GM18511 (cell line): Measurements from ENCODE around the gene KIAA1614.

Source experiments
- ATAC-seq: cut with Tn5 transposase; IDR thresholded peaks from one replicate; pipeline ENCODE4 v1.9.1; 2021; ENCODE audit warnings: mild to moderate bottlenecking, moderate library complexity; ENCODE audit not compliant: unreplicated experiment

Gene KIAA1614

DNA sequence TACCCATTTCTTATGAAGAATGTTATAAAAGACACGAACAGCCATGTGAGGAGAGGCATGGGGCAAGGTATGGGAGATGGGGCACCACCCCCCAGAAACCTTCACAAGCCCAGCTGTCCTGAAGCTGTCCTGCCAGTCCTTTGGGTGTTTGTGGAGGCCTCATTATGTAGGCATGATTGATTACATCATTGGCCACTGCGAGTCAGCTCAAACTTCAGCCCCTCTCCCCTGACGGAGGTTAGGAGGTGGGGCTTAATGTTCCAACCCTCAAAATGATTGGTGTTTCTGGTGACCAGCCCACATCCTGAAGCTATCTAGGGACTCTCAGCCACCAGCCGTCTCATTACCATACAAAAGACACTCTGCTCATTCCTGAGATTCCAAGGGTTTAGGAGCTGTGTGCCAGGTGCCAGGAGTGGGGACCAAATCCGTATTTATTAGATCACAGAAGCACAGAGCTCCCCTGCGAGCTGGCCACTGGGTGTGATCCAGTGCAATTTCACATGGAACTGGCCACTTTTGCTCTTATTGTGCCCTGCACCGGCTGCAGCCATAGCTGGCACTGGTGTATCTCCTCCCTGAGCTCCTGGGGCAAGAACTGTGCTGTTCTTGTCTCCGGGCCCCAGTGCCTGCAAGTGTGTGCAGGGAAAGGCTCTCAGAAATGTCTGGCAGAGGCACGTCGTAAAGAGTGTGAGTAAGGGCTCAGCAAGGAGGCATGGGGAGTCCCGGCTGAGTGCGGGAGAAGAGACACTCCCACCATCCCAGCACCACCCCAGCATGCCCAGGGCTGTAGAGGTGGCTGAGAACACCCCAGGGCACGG, 10.5 kb downstream of the KIAA1614 start:
- ATAC-seq = no peak

DNA sequence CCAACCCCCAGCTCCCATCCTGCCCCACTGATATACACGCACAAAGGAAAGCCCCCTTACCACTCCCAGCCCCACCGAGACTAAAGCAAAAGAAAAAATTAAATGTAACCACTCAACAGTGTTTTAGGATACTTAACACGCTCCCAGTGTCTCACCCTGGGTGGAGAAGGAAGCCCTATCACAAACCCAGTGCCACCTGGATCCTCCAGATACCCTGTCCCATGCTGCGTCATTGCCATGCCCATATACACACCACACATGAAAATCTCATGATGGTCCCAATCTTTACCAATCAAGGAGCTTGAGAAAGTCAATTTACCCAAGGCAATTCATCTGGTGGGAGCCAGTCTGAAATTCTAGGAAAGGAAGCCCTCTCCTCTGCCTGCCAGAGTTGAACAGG, 11.2 kb downstream of the KIAA1614 start:
- no peak for ATAC-seq

GRCh38 chr1:180924939-180925338, 12.2 kb downstream of the KIAA1614 start:
- no peak for ATAC-seq

DNA sequence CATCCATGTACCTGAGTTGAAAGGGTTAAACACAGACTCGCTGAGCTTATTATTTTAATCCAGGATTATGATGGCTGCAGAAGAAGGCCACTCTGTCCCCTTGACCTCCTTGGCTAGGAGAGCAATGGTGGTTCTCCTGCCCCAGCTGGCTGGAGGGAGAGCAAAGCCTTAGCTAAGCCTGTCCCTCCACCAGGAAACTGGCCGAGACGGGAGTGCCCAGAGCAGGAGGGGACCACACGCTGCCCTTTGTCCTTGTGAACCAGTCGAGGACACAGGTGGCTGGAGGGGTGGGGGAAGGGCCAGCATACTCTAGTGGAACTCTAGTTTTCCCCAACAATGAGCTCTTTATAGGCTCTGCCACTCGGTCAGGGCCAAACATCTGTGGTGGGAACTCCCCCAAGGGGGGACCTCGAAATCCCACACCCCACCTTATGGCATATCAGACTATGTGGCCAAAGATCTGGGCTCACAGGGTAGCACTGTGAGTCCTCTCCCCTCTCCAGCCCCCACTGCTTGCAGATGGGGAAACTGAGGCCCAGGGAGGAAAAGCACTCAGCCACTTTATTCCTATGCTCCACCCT, 12.9 kb downstream of the KIAA1614 start:
- no peak for ATAC-seq

- ATAC-seq = peak; percentile 69
Measured at GRCh38 chr1:180926164-180926981, 13.7 kb downstream of the KIAA1614 start.

- no peak for ATAC-seq
Measured at GRCh38 chr1:180927348-180927747, 14.7 kb downstream of the KIAA1614 start.

DNA sequence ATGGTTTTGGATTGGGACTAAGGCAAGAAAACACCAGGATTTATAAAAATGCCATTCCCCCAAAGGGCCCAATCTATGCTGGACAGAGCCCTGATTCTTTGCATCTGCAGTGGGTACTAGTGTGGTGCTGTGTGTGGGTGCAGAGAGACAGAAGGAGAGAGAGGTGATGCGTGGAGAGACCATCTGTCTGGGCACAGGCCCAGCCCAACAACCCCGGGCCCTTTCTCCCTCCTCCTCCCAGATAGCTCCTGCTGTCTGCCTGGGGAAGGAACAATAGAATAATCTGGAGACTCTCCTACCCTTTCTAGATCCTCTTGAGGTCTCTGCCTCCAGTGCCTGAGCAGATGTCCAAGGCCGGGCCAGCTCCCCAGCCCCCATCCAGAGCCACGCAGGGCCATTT, 15.1 kb downstream of the KIAA1614 start:
- ATAC-seq = no peak

GRCh38 chr1:180928331-180929230, 15.9 kb downstream of the KIAA1614 start:
- no peak for ATAC-seq

GRCh38 chr1:180929389-180929788, 16.7 kb downstream of the KIAA1614 start:
- ATAC-seq = no peak

GRCh38 chr1:180930687-180931086, 18.0 kb downstream of the KIAA1614 start:
- ATAC-seq = no peak

DNA sequence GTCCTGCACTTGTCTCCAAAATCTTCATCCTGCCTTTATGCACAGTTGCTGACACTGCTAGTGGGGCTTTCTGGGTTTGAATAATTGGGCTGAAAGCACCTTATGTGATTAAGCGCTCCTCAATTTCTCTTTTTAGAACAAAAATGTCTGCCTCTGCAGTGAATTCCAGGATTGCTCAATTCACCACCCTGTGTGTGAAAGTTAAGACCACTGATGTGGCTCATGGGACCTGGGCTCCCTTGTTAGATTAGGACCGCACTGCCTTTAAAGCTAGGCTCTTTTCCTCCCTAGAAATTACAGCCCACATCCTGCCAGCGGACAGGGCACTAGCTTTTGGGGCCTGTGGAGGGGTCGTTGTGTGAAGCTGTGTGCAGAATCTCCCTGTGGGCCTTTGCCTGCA, 18.8 kb downstream of the KIAA1614 start:
- ATAC-seq = no peak

- ATAC-seq = no peak
Measured at GRCh38 chr1:180932378-180932777, 19.7 kb downstream of the KIAA1614 start.

DNA sequence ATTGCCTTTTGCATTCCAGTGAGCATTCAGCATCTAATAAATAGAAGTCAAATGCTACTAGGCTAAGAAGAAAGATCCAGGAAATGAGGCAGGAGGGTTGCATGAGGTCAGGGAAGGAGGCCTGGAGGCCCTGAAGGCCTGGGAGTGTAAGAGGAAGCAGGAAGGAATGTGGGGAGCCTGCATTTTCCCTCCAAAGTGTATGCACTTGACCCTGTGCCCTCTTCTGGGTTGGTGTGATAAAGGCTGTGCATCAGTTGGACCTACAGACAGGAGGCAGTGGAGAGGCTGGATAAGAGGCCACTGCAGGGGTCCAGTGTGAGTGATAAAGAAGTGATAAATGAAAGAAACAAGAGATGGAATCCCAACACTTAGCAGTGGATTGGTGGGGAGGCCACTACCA, 20.4 kb downstream of the KIAA1614 start:
- no peak for ATAC-seq

- peak; percentile 56 for ATAC-seq
Measured at GRCh38 chr1:180934563-180934962, 21.9 kb downstream of the KIAA1614 start.

- ATAC-seq = peak; percentile 69
Measured at GRCh38 chr1:180935326-180936109, 22.8 kb downstream of the KIAA1614 start.

DNA sequence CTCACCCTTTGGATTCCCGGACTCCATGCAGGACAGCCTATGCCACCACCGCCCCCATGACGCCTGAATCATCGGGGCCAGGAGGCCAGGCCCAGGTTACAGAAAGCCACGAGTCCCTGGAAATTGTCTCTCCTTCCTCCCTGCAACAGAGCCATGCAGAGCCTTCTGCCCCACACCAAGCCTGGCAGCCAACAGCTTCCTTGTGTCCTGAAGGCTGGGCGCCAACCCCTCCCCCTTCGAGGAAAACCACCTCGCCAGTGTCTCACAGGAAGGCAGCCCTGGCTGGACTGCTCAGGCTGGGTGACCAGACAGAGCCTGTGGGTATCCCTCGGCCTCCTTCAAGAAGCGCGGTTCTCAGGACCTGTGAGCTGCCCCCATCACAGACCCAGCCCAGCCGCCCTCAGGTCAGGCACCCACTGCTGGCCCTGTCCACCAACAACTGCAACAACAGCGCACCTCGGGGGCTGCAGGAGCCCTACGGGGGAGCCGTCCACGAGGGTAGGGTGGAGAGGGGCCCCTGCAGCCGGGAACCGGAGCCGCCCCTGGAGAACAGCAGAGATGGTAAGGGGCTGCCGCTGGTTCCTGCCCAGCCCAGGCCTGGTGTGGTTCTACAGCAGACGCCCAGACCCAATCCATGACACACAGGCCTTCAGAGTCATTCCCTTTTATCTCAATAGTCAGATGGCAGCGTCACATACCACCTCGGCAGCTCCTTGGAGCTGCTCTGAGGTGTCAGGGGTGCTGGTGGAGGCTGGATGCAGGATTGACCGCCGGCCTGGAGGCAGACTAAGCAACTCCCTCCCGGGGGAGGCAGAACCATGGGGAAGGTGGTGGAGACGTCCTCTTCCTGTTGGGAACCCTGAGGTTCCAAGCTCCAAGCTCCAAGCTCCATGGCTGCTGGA, 23.7 kb downstream of the KIAA1614 start:
- ATAC-seq = no peak

- ATAC-seq = no peak
Measured at GRCh38 chr1:180937012-180937372, 24.3 kb downstream of the KIAA1614 start.

GRCh38 chr1:180937624-180938225, 25.0 kb downstream of the KIAA1614 start:
- ATAC-seq = no peak
